ENCODE results near the gene SYNE1. TPM values are rescaled to one million over a fixed set of nuclear protein-coding genes. Genes with fewer than 3 reads are reported as not detected.
A peak's percentile ranks its signal among the peaks of the same experiment; 100 is the strongest.

The SYNE1 gene
- total and polyA plus RNA-seq, 2 of the 8 experiments (the other 6 are each of a cell fraction or from before 2014, with no cell fraction given), result 2.8 to 5.5 TPM

DNA sequence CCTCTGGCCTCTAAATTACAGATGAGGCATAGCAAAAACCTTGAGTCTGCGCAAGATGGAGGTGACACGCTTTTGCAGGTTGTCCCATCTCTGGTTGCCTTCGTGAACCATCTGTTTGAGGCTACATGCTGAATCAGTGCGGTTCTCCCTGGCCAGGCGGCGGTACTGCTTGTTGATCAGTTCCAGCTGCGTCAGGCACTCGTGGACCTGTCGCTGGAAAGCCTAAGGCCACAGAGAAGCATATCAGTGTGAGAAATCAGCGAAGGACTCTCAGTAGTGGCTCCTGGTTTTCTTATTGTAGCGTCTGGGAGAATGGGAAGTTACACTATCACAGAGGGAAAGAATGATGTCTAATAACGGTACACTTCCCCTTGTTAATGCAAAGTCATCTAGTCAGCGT, 485.2 kb downstream of the SYNE1 start:
- FAIRE-seq, result no peak
- POLR2A ChIA-PET (ENCODE audit: partially characterized antibody), result no interaction called here
- Histone ChIP-seq H2BK120ac (replicated peaks; ENCODE audit: low read depth, low read length) (no peak overlapping the region), H3K23ac (ENCODE audit: insufficient read length) (no peak overlapping the region), H2BK15ac (ENCODE audit: low read length) (no peak overlapping the region), H3K79me2 (ENCODE audit: control insufficient read depth in 1 of 2, insufficient read depth in 2 of 2, low read length in 2 of 2) (no peaks in the 10 kb centered on the region), H2BK12ac (ENCODE audit: low read depth, low read length) (no peak overlapping the region), H3K4me1 (replicated peaks in 1 of 4; ENCODE audit: control insufficient read depth in 3 of 4, insufficient read depth in 4 of 4, low read length in 3 of 4) (no peaks in the 10 kb centered on the region), H2AFZ (ENCODE audit: low read length) (peak overlapping the region; percentile 21; the same call in 1 of the 2 replicates), H3K56ac (replicated peaks; ENCODE audit: insufficient read length, low read depth, low read length) (no peak overlapping the region), H3K27ac (ENCODE audit: low read depth, low read length) (no peak overlapping the region), H4K5ac (ENCODE audit: insufficient read length, low read depth, low read length) (no peak overlapping the region), H4K91ac (replicated peaks; ENCODE audit: insufficient read length, low read length) (no peak overlapping the region), H3K9ac (replicated peaks in 1 of 4; ENCODE audit: extremely low read depth in 1 of 4, low read depth in 3 of 4, low read length in 3 of 4) (no peak overlapping the region), H4K8ac (ENCODE audit: extremely low read depth, insufficient read depth, low read length) (no peak overlapping the region), H4K20me1 (replicated peaks in 1 of 2; ENCODE audit: control insufficient read depth in 1 of 2, insufficient read depth in 2 of 2, low read length in 2 of 2) (no peaks in the 10 kb centered on the region), H3K9me3 (ENCODE audit: insufficient read depth in 2 of 2, low read depth in 1 of 2, low read length in 1 of 2) (no peaks in the 10 kb centered on the region), H2AK5ac (ENCODE audit: low read depth, low read length) (no peak overlapping the region), H3K79me1 (ENCODE audit: low read depth, low read length) (no peaks in the 10 kb centered on the region), H2BK20ac (ENCODE audit: low read length) (no peak overlapping the region), H3K27me3 (replicated peaks in 1 of 4; ENCODE audit: control insufficient read depth in 3 of 4, extremely low read depth in 1 of 4, insufficient read depth in 3 of 4, low read length in 3 of 4) (no peaks in the 10 kb centered on the region), H3K4ac (replicated peaks; ENCODE audit: insufficient read length, low read depth, low read length) (no peak overlapping the region), H2BK5ac (ENCODE audit: low read depth, low read length) (no peak overlapping the region), H3K36me3 (ENCODE audit: control insufficient read depth in 2 of 4, insufficient read depth in 4 of 4, low read length in 3 of 4) (no peaks in the 10 kb centered on the region), H3K23me2 (ENCODE audit: low read depth, low read length) (no peaks in the 10 kb centered on the region), H3K4me3 (ENCODE audit: extremely low read depth in 1 of 4, insufficient read depth in 2 of 4, low read depth in 3 of 4, low read length in 4 of 4) (no peak overlapping the region), H3K18ac (ENCODE audit: extremely low read depth, low read length) (no peak overlapping the region), H3K14ac (ENCODE audit: insufficient read length) (no peak overlapping the region), H3K4me2 (ENCODE audit: insufficient read depth in 1 of 2, low read depth in 2 of 2, low read length in 2 of 2) (no peak overlapping the region)
- no peak for DNase-seq (ENCODE audit: low read depth in 1 of 2, low spot score in 2 of 2)
- WGBS, 2 experiments (ENCODE audit: extremely low coverage in 1 of 2, insufficient coverage in 1 of 2, insufficient read length in 1 of 2, insufficient replicate concordance in 2 of 2, low coverage in 1 of 2, low lambda C conversion rate in 2 of 2, missing lambda C conversion rate in 1 of 2), result 92% methylated on average over 13 of the region's 13 CpGs; no CpG with 5 or more reads in 1 of the 2 experiments
- TF ChIP-seq TAF1 (IDR thresholded peaks at IDR 0.05; ENCODE audit: low read depth, low read length), result no peak
- no peak for TF ChIP-seq E2F6 (IDR thresholded peaks at IDR 0.05)
- no peak for TF ChIP-seq EP300 (IDR thresholded peaks at IDR 0.05; ENCODE audit: borderline replicate concordance in 1 of 2, low read depth in 2 of 2, low read length in 2 of 2)
- no peak for TF ChIP-seq ATF3 (IDR thresholded peaks at IDR 0.05; ENCODE audit: insufficient read depth, low read depth, low read length)
- no peak for TF ChIP-seq RXRA (IDR thresholded peaks at IDR 0.05; ENCODE audit: insufficient read depth, low read depth, low read length)
- TF ChIP-seq CREB1 (IDR thresholded peaks at IDR 0.05), result no peak
- TF ChIP-seq FOSL1 (IDR thresholded peaks at IDR 0.05; ENCODE audit: insufficient read depth, low read depth, low read length), result no peak
- no peak for TF ChIP-seq CHD2 (IDR thresholded peaks at IDR 0.05; ENCODE audit: low read length)
- TF ChIP-seq SP2 (IDR thresholded peaks at IDR 0.05; ENCODE audit: low read length), result no peak
- TF ChIP-seq TAF7 (optimal IDR thresholded peaks at IDR 0.05; ENCODE audit: borderline replicate concordance, low read depth, low read length), result no peak
- TF ChIP-seq EGR1 (IDR thresholded peaks at IDR 0.05; ENCODE audit: borderline replicate concordance, low read depth, low read length), result no peak
- TF ChIP-seq CHD1 (IDR thresholded peaks at IDR 0.05; ENCODE audit: low read depth, low read length), result no peak
- CTCF ChIA-PET (ENCODE audit: partially characterized antibody), result interaction anchor here (1.0 kb wide), 1 partner anchor 10 kb away, joined by 3 read pairs; no protein-coding TSS in a partner anchor

All from H1 (cell line).